LNCAP (cell line): ENCODE measurements around the gene GPC3.

ENCODE experiments used
- CTCF ChIP-seq: fragments of 450-650 bp; IDR thresholded peaks from 2 replicates; pipeline ENCODE4 v1.5.1; 2017; ENCODE audit warnings: mild to moderate bottlenecking

The GPC3 gene

GRCh38 chrX:133590703-133591505 lies 394.5 kb downstream of the GPC3 start:
- TF ChIP-seq CTCF: no peak

- no peak for TF ChIP-seq CTCF
These were observed 396.6 kb downstream of the GPC3 start for GRCh38 chrX:133588827-133589226.

GRCh38 chrX:133587818-133588217 lies 397.6 kb downstream of the GPC3 start:
- TF ChIP-seq CTCF: no peak

GRCh38 chrX:133587071-133587470 lies 398.3 kb downstream of the GPC3 start:
- TF ChIP-seq CTCF: no peak

GRCh38 chrX:133586443-133586842 lies 399.0 kb downstream of the GPC3 start:
- TF ChIP-seq CTCF: no peak

GRCh38 chrX:133583825-133584224 lies 401.6 kb downstream of the GPC3 start:
- TF ChIP-seq CTCF: no peak

GRCh38 chrX:133580625-133581024 lies 404.8 kb downstream of the GPC3 start:
- TF ChIP-seq CTCF: no peak

- TF ChIP-seq CTCF: no peak
These were observed 405.8 kb downstream of the GPC3 start for GRCh38 chrX:133579631-133580030.
